Stimulated activated CD4-positive, alpha-beta T cell treated with anti-CD3 and anti-CD28 coated beads, TNF-alpha, amount 100 ng/mL, for 4 hours (primary cell): ENCODE measurements around the gene MTERF4.

Source experiments
- DNase-seq, 3 experiments: peaks; one replicate each; pipeline ENCODE4 v3.0.0-alpha.2; 2020; ENCODE audit warnings: low read depth in 3 of 3

The MTERF4 gene

GRCh38 chr2:241134711-241135110 is 32.6 kb upstream of the MTERF4 start:
- no peak for DNase-seq

GRCh38 chr2:241133436-241133820 is 31.3 kb upstream of the MTERF4 start:
- DNase-seq, result no peak

GRCh38 chr2:241132538-241133435 is 30.7 kb upstream of the MTERF4 start:
- DNase-seq, result no peak

- no peak for DNase-seq
These were observed 29.4 kb upstream of the MTERF4 start for GRCh38 chr2:241131531-241131930.

- no peak for DNase-seq
These were observed 28.2 kb upstream of the MTERF4 start for GRCh38 chr2:241130316-241130715.

GRCh38 chr2:241129086-241129871 is 27.2 kb upstream of the MTERF4 start:
- no peak for DNase-seq

GRCh38 chr2:241128266-241128665 is 26.2 kb upstream of the MTERF4 start:
- no peak for DNase-seq

- no peak for DNase-seq
These were observed 24.7 kb upstream of the MTERF4 start for GRCh38 chr2:241126771-241127202.

GRCh38 chr2:241126201-241126611 is 24.1 kb upstream of the MTERF4 start:
- DNase-seq, result no peak

GRCh38 chr2:241125626-241126025 is 23.5 kb upstream of the MTERF4 start:
- no peak for DNase-seq

- DNase-seq, result peak in 1 of 3 experiments; percentile 25
These were observed 21.9 kb upstream of the MTERF4 start for GRCh38 chr2:241123816-241124536.

GRCh38 chr2:241122376-241123002 is 20.4 kb upstream of the MTERF4 start:
- no peak for DNase-seq

GRCh38 chr2:241121008-241121407 is 18.9 kb upstream of the MTERF4 start:
- no peak for DNase-seq

GRCh38 chr2:241120440-241120839 is 18.4 kb upstream of the MTERF4 start:
- DNase-seq, result no peak

GRCh38 chr2:241118737-241119505 is 16.8 kb upstream of the MTERF4 start:
- no peak for DNase-seq

- no peak for DNase-seq
These were observed 14.8 kb upstream of the MTERF4 start for GRCh38 chr2:241116606-241117560.

- no peak for DNase-seq
These were observed 13.3 kb upstream of the MTERF4 start for GRCh38 chr2:241115361-241115760.

- no peak for DNase-seq
These were observed 12.7 kb upstream of the MTERF4 start for GRCh38 chr2:241114836-241115235.

- no peak for DNase-seq
These were observed 10.5 kb upstream of the MTERF4 start for GRCh38 chr2:241112592-241112991.

GRCh38 chr2:241112046-241112445 is 10.0 kb upstream of the MTERF4 start:
- no peak for DNase-seq
